ENCODE measurements around the gene SKAP1.
"Not testable (repeated sequence)": the region's sequence is repeated elsewhere in the genome, so short reads cannot be mapped to it uniquely, and the experiment has no call there.

The SKAP1 gene

GRCh38 chr17:48301002-48301401 is 129.0 kb downstream of the SKAP1 start:
- DNase-seq (ENCODE audit: low read depth, low spot score), result no peak
- H3K4me3 ChIP-seq (ENCODE audit: low read length), result no peak overlapping the region

GRCh38 chr17:48299760-48300159 is 130.3 kb downstream of the SKAP1 start:
- no peak overlapping the region for H3K4me3 ChIP-seq (ENCODE audit: low read length)
- DNase-seq (ENCODE audit: low read depth, low spot score), result no peak

- H3K4me3 ChIP-seq (ENCODE audit: low read length), result no peak overlapping the region
- DNase-seq (ENCODE audit: low read depth, low spot score), result no peak
Measured at GRCh38 chr17:48297825-48298224, 132.2 kb downstream of the SKAP1 start.

- no peak for DNase-seq (ENCODE audit: low read depth, low spot score)
Measured at GRCh38 chr17:48296453-48296852, 133.6 kb downstream of the SKAP1 start.

GRCh38 chr17:48295362-48296288 is 134.4 kb downstream of the SKAP1 start:
- peak; percentile 5 for DNase-seq (ENCODE audit: low read depth, low spot score)
- no peak overlapping the region for H3K4me3 ChIP-seq (ENCODE audit: low read length)

More at GRCh38 chr17:48296453-48296852, 133.6 kb downstream of the SKAP1 start:
- no peak overlapping the region for H3K4me3 ChIP-seq (ENCODE audit: low read length)

GRCh38 chr17:48294806-48295361 is 135.1 kb downstream of the SKAP1 start:
- H3K4me3 ChIP-seq (ENCODE audit: low read length), result no peak overlapping the region
- peak; percentile 7 for DNase-seq (ENCODE audit: low read depth, low spot score)

GRCh38 chr17:48294020-48294805 is 135.8 kb downstream of the SKAP1 start:
- H3K4me3 ChIP-seq (ENCODE audit: low read length), result no peak overlapping the region

GRCh38 chr17:48293319-48294019 is 136.5 kb downstream of the SKAP1 start:
- no peak overlapping the region for H3K4me3 ChIP-seq (ENCODE audit: low read length)
- DNase-seq (ENCODE audit: low read depth, low spot score), result no peak

More at GRCh38 chr17:48294020-48294805, 135.8 kb downstream of the SKAP1 start:
- no peak for DNase-seq (ENCODE audit: low read depth, low spot score)

GRCh38 chr17:48290378-48290777 is 139.6 kb downstream of the SKAP1 start:
- DNase-seq (ENCODE audit: low read depth, low spot score), result no peak
- H3K4me3 ChIP-seq (ENCODE audit: low read length), result no peak overlapping the region

GRCh38 chr17:48286917-48287316 is 143.1 kb downstream of the SKAP1 start:
- DNase-seq (ENCODE audit: low read depth, low spot score); H3K4me3 ChIP-seq (ENCODE audit: low read length): not testable (repeated sequence)

GRCh38 chr17:48285614-48286013 is 144.4 kb downstream of the SKAP1 start:
- no peak for DNase-seq (ENCODE audit: low read depth, low spot score)
- no peak overlapping the region for H3K4me3 ChIP-seq (ENCODE audit: low read length)

GRCh38 chr17:48283907-48284306 is 146.1 kb downstream of the SKAP1 start:
- DNase-seq (ENCODE audit: low read depth, low spot score), result no peak
- no peak overlapping the region for H3K4me3 ChIP-seq (ENCODE audit: low read length)

GRCh38 chr17:48283411-48283810 is 146.6 kb downstream of the SKAP1 start:
- H3K4me3 ChIP-seq (ENCODE audit: low read length), result no peak overlapping the region
- no peak for DNase-seq (ENCODE audit: low read depth, low spot score)

- no peak for DNase-seq (ENCODE audit: low read depth, low spot score)
- H3K4me3 ChIP-seq (ENCODE audit: low read length), result no peak overlapping the region
Measured at GRCh38 chr17:48282303-48282702, 147.7 kb downstream of the SKAP1 start.

- no peak overlapping the region for H3K4me3 ChIP-seq (ENCODE audit: low read length)
- no peak for DNase-seq (ENCODE audit: low read depth, low spot score)
Measured at GRCh38 chr17:48278760-48279491, 151.1 kb downstream of the SKAP1 start.

GRCh38 chr17:48276776-48277175 is 153.2 kb downstream of the SKAP1 start:
- DNase-seq (ENCODE audit: low read depth, low spot score), result no peak
- no peak overlapping the region for H3K4me3 ChIP-seq (ENCODE audit: low read length)

GRCh38 chr17:48270899-48271298 is 159.1 kb downstream of the SKAP1 start:
- no peak for DNase-seq (ENCODE audit: low read depth, low spot score)
- no peak overlapping the region for H3K4me3 ChIP-seq (ENCODE audit: low read length)

- no peak overlapping the region for H3K4me3 ChIP-seq (ENCODE audit: low read length)
- no peak for DNase-seq (ENCODE audit: low read depth, low spot score)
Measured at GRCh38 chr17:48269209-48269608, 160.8 kb downstream of the SKAP1 start.

GRCh38 chr17:48263731-48264035 is 166.3 kb downstream of the SKAP1 start:
- DNase-seq (ENCODE audit: low read depth, low spot score), result no peak
- H3K4me3 ChIP-seq (ENCODE audit: low read length), result no peak overlapping the region
